Chondrocyte (in vitro differentiated cells): ENCODE results near the gene NR2E1. TPM values are rescaled to one million over a fixed set of nuclear protein-coding genes. Genes with fewer than 3 reads are reported as not detected.

Source experiments
- DNase-seq: peaks from one replicate; pipeline ENCODE4 v3.0.0; 2021; ENCODE audit warnings: mixed read lengths, low spot score
- H3K27ac Mint-ChIP-seq: one replicate; pipeline ENCODE4 v1.8.0; 2021; ENCODE audit warnings: mild to moderate bottlenecking, moderate library complexity, mixed read lengths; ENCODE audit not compliant: unreplicated experiment
- H3K27me3 Mint-ChIP-seq: 2 replicates; pipeline ENCODE4 v1.8.0; 2021; ENCODE audit warnings: low read depth, mixed read lengths
- H3K36me3 Mint-ChIP-seq: 2 replicates; pipeline ENCODE4 v1.8.0; 2021; ENCODE audit warnings: low read depth, mixed read lengths
- H3K4me1 Mint-ChIP-seq: 2 replicates; pipeline ENCODE4 v1.8.0; 2021; ENCODE audit warnings: low read depth, mild to moderate bottlenecking, mixed read lengths
- H3K4me3 Mint-ChIP-seq: one replicate; pipeline ENCODE4 v1.8.0; 2021; ENCODE audit warnings: mild to moderate bottlenecking, moderate library complexity, mixed read lengths; ENCODE audit not compliant: unreplicated experiment
- H3K9me3 Mint-ChIP-seq: 2 replicates; pipeline ENCODE4 v1.8.0; 2021; ENCODE audit warnings: low read depth, mixed read lengths
- total RNA-seq: library from RNA; stranded (reverse); gene quantifications from 3 replicates; pipeline ENCODE4 v1.2.1, GENCODE V29; 2021
- TF ChIP-seq, protein P1 (sequence below): fragments of 200-600 bp; sonication (generic); IDR thresholded peaks from 2 replicates; pipeline ENCODE4 v1.5.0; 2021; ENCODE audit warnings: antibody characterized with exemption, mild to moderate bottlenecking, moderate library complexity

NR2E1 gene
- total RNA-seq, 1 donor from 2014 or later, result not detected

DNA sequence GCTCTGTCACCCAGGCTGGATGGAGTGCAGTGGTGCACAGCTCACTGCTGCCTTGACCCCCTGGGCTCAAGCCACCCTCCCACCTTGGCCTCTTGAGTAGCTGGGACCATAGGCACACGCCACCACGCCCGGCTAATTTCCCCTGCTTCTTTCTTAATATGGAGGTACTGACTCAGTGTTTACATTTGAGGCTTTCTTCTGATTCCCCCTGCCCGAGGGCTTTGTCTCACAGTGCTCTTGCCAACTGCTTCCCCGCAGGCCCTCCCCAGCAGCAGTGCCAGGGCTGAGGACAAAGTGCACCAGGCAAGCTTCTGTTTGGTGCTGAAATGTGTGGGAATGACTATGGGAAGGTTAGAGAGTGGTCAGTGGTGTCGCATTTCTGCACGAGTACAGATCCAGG, 34.8 kb downstream of the NR2E1 start:
- Mint-ChIP-seq H3K36me3 (peaks cover 5% of the 10 kb centered on the region), H3K27me3 (no peaks in the 10 kb centered on the region), H3K27ac (peak overlapping the region; percentile 78), H3K9me3 (no peaks in the 10 kb centered on the region), H3K4me1 (peaks cover 17% of the 10 kb centered on the region), H3K4me3 (no peak overlapping the region)
- TF ChIP-seq, protein P1, sequence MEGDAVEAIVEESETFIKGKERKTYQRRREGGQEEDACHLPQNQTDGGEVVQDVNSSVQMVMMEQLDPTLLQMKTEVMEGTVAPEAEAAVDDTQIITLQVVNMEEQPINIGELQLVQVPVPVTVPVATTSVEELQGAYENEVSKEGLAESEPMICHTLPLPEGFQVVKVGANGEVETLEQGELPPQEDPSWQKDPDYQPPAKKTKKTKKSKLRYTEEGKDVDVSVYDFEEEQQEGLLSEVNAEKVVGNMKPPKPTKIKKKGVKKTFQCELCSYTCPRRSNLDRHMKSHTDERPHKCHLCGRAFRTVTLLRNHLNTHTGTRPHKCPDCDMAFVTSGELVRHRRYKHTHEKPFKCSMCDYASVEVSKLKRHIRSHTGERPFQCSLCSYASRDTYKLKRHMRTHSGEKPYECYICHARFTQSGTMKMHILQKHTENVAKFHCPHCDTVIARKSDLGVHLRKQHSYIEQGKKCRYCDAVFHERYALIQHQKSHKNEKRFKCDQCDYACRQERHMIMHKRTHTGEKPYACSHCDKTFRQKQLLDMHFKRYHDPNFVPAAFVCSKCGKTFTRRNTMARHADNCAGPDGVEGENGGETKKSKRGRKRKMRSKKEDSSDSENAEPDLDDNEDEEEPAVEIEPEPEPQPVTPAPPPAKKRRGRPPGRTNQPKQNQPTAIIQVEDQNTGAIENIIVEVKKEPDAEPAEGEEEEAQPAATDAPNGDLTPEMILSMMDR, result no peak
- DNase-seq, result no peak

DNA sequence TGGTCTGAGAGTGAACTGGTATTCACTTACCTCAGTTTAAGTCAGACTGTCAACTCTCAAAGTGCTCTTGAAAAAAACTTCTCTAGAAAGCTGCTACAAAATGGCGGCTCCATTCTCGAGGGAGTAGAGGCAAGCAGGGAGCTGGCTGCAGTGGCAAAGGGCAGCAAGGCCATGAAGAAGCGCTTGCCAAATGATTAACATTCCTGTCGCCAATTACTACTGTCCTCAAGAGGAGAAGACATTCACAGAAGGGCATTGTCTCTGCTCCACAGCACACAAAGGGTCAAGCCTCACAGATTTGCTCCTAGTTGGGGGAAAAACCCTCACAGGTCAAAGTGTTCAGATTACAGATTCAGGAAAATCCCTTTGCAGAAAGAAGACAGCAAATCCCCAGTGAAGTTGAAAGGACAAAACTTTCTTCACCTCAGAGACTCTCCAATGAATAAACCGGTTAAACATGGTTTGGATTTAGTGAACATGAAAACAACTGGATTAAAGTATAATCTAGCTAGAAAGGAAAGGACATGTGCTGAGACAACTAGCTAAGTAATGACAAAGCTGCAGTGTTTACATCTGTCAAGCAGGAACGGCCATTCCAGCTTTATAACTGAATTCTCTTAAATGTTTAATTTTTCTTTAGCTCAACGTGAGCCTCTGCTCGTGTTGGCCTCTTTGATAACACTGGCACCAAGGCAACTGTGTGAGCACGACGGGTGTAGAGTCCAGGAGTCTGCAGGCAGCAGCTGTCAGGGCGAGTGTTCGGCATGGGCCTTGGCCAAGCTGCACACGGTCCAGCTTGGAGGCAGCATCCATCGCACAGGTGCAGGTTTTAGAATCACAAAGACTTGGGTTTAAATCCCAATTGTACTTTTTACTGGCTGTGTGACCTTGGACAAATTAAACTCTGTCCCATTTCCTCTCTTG, 37.6 kb downstream of the NR2E1 start:
- H3K36me3 Mint-ChIP-seq, result peaks cover 10% of the 10 kb centered on the region
- H3K4me1 Mint-ChIP-seq, result peaks cover 17% of the 10 kb centered on the region
- DNase-seq, result no peak
- no peaks in the 10 kb centered on the region for H3K27me3 Mint-ChIP-seq
- H3K9me3 Mint-ChIP-seq, result no peaks in the 10 kb centered on the region
- H3K27ac Mint-ChIP-seq, result no peak overlapping the region
- TF ChIP-seq, protein P1, result no peak
- no peak overlapping the region for H3K4me3 Mint-ChIP-seq

DNA sequence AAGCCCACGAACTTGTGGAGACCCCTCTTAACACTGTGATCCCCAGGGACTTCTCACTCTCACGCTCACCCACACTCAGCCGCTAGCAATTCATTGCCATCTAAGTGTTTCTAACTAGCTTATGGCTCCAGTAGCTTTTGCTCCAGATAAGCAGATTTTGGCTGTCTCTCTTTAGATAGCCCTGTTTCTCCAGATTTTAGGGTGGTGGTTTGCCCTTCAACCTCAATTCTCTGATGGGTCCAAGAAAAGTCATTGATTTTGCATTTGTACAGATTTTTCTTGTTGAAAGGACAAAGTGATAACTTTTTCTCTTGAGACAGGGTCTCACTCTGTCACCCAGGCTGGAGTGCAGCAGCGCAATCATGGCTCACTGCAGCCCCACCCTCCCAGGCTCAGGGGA, 41.2 kb downstream of the NR2E1 start:
- Mint-ChIP-seq H3K4me1 (no peaks in the 10 kb centered on the region), H3K9me3 (no peaks in the 10 kb centered on the region), H3K27ac (no peak overlapping the region), H3K27me3 (no peaks in the 10 kb centered on the region), H3K36me3 (peaks cover 9% of the 10 kb centered on the region), H3K4me3 (no peak overlapping the region)
- TF ChIP-seq, protein P1, result no peak
- no peak for DNase-seq

DNA sequence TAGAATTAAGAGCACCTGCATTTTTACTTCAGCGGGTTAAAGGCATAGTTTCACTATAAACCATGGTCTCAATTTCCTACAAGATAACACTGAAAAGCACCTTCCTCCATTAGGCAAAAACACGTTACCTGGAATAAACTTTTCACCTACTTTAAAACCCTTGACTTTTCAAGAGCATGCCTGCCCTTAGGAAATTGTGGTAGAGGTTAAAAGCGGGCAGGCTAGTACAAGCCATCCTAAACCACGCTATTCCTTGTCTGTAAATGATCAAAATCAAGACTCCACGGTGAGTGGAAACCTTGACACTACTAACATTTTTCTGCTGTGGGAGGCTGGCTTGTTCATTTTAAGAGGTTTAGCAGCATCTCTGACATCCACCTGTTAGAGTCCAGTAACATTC, 43.9 kb downstream of the NR2E1 start:
- H3K4me3 Mint-ChIP-seq, result no peak overlapping the region
- H3K9me3 Mint-ChIP-seq, result no peaks in the 10 kb centered on the region

DNA sequence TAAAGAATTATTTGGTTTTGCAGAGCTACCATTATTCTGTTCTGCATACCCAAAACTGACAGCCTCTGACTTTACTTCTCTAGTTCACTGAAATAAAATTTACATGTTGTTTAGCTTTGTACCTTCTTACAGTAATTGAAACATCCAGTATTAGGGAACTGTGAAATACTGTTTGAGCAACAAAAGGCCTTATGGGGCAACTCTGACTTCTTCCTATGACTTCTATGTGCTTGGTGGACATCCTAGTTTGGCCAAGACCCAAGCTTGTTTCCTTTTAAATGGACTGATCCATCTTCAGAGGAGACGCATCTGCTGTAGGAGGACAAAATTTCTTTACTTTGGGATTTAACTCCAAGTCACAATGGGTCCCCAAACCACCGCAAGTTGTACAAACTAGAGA, 44.7 kb downstream of the NR2E1 start:
- H3K4me3 Mint-ChIP-seq, result no peak overlapping the region
- no peaks in the 10 kb centered on the region for H3K27me3 Mint-ChIP-seq
- no peak for DNase-seq
- no peaks in the 10 kb centered on the region for H3K4me1 Mint-ChIP-seq
- no peaks in the 10 kb centered on the region for H3K9me3 Mint-ChIP-seq
- TF ChIP-seq, protein P1, result no peak
- H3K36me3 Mint-ChIP-seq, result peaks cover 13% of the 10 kb centered on the region
- no peak overlapping the region for H3K27ac Mint-ChIP-seq

More for the DNA sequence above, 43.9 kb downstream of the NR2E1 start:
- H3K36me3 Mint-ChIP-seq, result peaks cover 11% of the 10 kb centered on the region
- no peak for DNase-seq
- TF ChIP-seq, protein P1, result no peak
- H3K27me3 Mint-ChIP-seq, result no peaks in the 10 kb centered on the region
- no peaks in the 10 kb centered on the region for H3K4me1 Mint-ChIP-seq
- H3K27ac Mint-ChIP-seq, result no peak overlapping the region
